Caco-2 (cell line): ENCODE results near the gene OPALIN. TPM values are rescaled to one million over a fixed set of nuclear protein-coding genes. Genes with fewer than 3 reads are reported as not detected.

Source experiments
- Bru-seq: library from RNA; stranded (reverse); fragments of 400-500 nt; gene quantifications from one replicate; lab custom pipeline; 2021; lab: Mats Ljungman, UMichigan
- BruChase-seq, 2 experiments: library from RNA; stranded (reverse); fragments of 400-500 nt; gene quantifications; one replicate each; lab custom pipeline; 2021; lab: Mats Ljungman, UMichigan
- BruUV-seq: library from RNA; stranded (reverse); fragments of 400-500 nt; replicated peaks from 2 replicates; lab custom pipeline; 2021; lab: Mats Ljungman, UMichigan
- CTCF ChIA-PET: fragments of 300-600 bp; sonication (Branson Sonifier 250); formaldehyde crosslinking; loops from one replicate; lab custom pipeline; 2022; ENCODE audit warnings: antibody characterized with exemption; lab: Charles Lee
- POLR2A ChIA-PET: fragments of 300-600 bp; sonication (Branson Sonifier 250); formaldehyde crosslinking; loops from one replicate; lab custom pipeline; 2022; ENCODE audit warnings: antibody characterized with exemption; lab: Charles Lee
- DNase-seq, 2 experiments: peaks; one replicate each; pipeline versions ENCODE4 v3.0.0 to v3.0.0-alpha.2; 2020 to 2022
- H3K27me3 ChIP-seq: replicated peaks from 2 replicates; pipeline ENCODE4 v1.6.0; 2011; ENCODE audit warnings: low read length; ENCODE audit not compliant: control insufficient read depth, insufficient read depth
- H3K36me3 ChIP-seq: 2 replicates; pipeline ENCODE4 v1.5.1; 2011; ENCODE audit warnings: low read length; ENCODE audit not compliant: control insufficient read depth, insufficient read depth
- H3K4me1 ChIP-seq: fragments of 250-450 bp; sonication (Bioruptor Pico); 2 replicates; pipeline ENCODE4 v1.5.1; 2020; ENCODE audit warnings: mild to moderate bottlenecking
- H3K4me3 ChIP-seq: 2 replicates; pipeline ENCODE4 v1.5.1; 2011; ENCODE audit warnings: low read depth, mild to moderate bottlenecking, control low read depth, low read length
- H3K9me3 ChIP-seq: fragments of 250-450 bp; sonication (Bioruptor Pico); 2 replicates; pipeline ENCODE4 v1.5.1; 2020; ENCODE audit warnings: mild to moderate bottlenecking, moderate library complexity
- H3K27ac Mint-ChIP-seq: one replicate; pipeline ENCODE4 v1.8.0; 2022; ENCODE audit warnings: mixed read lengths; ENCODE audit not compliant: unreplicated experiment
- H3K27me3 Mint-ChIP-seq: one replicate; pipeline ENCODE4 v1.8.0; 2022; ENCODE audit warnings: mixed read lengths; ENCODE audit not compliant: insufficient read depth, unreplicated experiment
- H3K36me3 Mint-ChIP-seq: one replicate; pipeline ENCODE4 v1.8.0; 2022; ENCODE audit warnings: mild to moderate bottlenecking, mixed read lengths; ENCODE audit not compliant: insufficient read depth, unreplicated experiment
- H3K4me1 Mint-ChIP-seq: one replicate; pipeline ENCODE4 v1.8.0; 2022; ENCODE audit warnings: low read depth, mixed read lengths; ENCODE audit not compliant: unreplicated experiment
- H3K4me3 Mint-ChIP-seq: one replicate; pipeline ENCODE4 v1.8.0; 2022; ENCODE audit warnings: mild to moderate bottlenecking, moderate library complexity, mixed read lengths; ENCODE audit not compliant: unreplicated experiment
- H3K9me3 Mint-ChIP-seq: one replicate; pipeline ENCODE4 v1.8.0; 2022; ENCODE audit warnings: mixed read lengths; ENCODE audit not compliant: unreplicated experiment
- intact Hi-C: fragments of 100-400 bp; cut with micrococcal nuclease; formaldehyde crosslinking; loops from one replicate; pipeline ENCODE4 v1.10.0; 2022; ENCODE audit not compliant: unreplicated experiment
- long read RNA-seq: library from polyadenylated mRNA; stranded (forward); transcript quantifications from one replicate; pipeline ENCODE4 v2.0.0, GENCODE V29; 2022
- total RNA-seq: library from RNA; stranded (reverse); gene quantifications from 2 replicates; pipeline ENCODE4 v1.2.3, GENCODE V29; 2022
- TF ChIP-seq, protein P1 (sequence below), 2 experiments: fragments of 200-600 bp in 1 of 2; IDR thresholded peaks; 1 replicate in 1 of 2; 2 replicates in 1 of 2; pipeline versions ENCODE4 v1.5.1 to v1.8.0; 2011 to 2022; ENCODE audit warnings: antibody characterized with exemption in 1 of 2, control low read depth in 1 of 2, inconsistent platforms in 1 of 2, low read depth in 1 of 2, low read length in 1 of 2, mild to moderate bottlenecking in 1 of 2, moderate library complexity in 1 of 2; ENCODE audit not compliant: insufficient read depth in 1 of 2, severe bottlenecking in 1 of 2, unreplicated experiment in 1 of 2

Gene OPALIN, protein sequence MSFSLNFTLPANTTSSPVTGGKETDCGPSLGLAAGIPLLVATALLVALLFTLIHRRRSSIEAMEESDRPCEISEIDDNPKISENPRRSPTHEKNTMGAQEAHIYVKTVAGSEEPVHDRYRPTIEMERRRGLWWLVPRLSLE
- total RNA-seq (not detected in 2 replicates), Bru-seq, nascent RNA (percentile 5 among the genes with signal in this experiment), BruChase-seq, experiment 1, labeled RNA remaining after a 2-hour chase (percentile 9 among the genes with signal in this experiment), BruChase-seq, experiment 2, labeled RNA remaining after a 6-hour chase (not detected)
- long read RNA-seq: 0 reads

DNA sequence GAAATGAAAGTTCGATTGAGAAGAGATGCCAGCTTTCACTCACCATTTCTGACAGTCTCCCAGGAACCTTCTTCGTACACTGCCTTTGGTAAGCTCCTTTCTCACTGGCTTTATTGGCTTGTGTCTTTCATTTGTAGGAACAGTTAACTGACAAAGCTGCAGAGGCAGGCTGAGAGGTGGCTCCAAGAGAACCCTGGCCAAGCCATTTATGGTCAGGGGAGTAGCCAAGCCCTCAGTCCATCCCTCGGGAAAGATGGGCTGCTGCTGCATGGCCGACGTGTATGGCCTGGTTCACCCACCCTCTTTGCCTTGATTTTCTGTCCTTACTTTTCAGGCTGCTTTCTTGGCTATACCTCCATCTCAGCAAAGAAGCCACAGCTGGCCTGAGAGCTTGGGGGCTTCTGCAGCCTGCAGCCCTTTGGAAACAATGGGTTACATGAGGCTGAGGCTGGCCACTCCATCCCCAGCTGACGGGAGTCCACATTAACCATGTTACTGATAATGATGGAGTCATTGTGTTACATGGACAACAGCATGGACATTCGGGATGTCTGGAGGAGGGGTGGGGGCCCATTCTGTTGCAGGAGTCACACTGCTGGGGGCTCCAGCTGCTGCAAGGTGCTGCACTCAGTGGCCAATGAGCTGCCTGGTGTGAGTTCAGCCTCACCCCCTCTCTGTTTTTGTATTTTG lies at the start of gene OPALIN:
Gene OPALIN (minus strand): TSS at position 152 of the 690 bp plus-strand sequence. CDS start 106 bp downstream, at position 46.
- H3K27me3 Mint-ChIP-seq: peaks cover 16% of the 10 kb centered on the region
- ChIA-PET CTCF (interaction anchor here (0.6 kb wide), 1 partner anchor 797 kb away, joined by 3 read pairs; no protein-coding TSS in a partner anchor), POLR2A (no interaction called here)
- no peaks in the 10 kb centered on the region for H3K36me3 Mint-ChIP-seq
- Histone ChIP-seq H3K4me1 (peaks cover 3% of the 10 kb centered on the region; the same call in 1 of the 2 replicates), H3K27me3 (no peaks in the 10 kb centered on the region; the same call in 1 of the 2 replicates), H3K4me3 (no peak within 1 kb of the TSS), H3K36me3 (no peaks in the 10 kb centered on the region), H3K9me3 (no peaks in the 10 kb centered on the region; the same call in 1 of the 2 replicates)
- no TSS peak for BruUV-seq
- H3K27ac Mint-ChIP-seq: no peak within 1 kb of the TSS
- H3K9me3 Mint-ChIP-seq: no peaks in the 10 kb centered on the region
- no peak within 1 kb of the TSS for H3K4me3 Mint-ChIP-seq
- intact Hi-C loops: no loop called here
- TF ChIP-seq, protein P1, sequence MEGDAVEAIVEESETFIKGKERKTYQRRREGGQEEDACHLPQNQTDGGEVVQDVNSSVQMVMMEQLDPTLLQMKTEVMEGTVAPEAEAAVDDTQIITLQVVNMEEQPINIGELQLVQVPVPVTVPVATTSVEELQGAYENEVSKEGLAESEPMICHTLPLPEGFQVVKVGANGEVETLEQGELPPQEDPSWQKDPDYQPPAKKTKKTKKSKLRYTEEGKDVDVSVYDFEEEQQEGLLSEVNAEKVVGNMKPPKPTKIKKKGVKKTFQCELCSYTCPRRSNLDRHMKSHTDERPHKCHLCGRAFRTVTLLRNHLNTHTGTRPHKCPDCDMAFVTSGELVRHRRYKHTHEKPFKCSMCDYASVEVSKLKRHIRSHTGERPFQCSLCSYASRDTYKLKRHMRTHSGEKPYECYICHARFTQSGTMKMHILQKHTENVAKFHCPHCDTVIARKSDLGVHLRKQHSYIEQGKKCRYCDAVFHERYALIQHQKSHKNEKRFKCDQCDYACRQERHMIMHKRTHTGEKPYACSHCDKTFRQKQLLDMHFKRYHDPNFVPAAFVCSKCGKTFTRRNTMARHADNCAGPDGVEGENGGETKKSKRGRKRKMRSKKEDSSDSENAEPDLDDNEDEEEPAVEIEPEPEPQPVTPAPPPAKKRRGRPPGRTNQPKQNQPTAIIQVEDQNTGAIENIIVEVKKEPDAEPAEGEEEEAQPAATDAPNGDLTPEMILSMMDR (IDR thresholded peaks at IDR 0.05; ENCODE audit: insufficient read depth in 1 of 2, low read depth in 1 of 2, low read length in 1 of 2, severe bottlenecking in 1 of 2, unreplicated experiment in 1 of 2): no peak
- peaks cover 2% of the 10 kb centered on the region for H3K4me1 Mint-ChIP-seq
- DNase-seq: no peak

DNA sequence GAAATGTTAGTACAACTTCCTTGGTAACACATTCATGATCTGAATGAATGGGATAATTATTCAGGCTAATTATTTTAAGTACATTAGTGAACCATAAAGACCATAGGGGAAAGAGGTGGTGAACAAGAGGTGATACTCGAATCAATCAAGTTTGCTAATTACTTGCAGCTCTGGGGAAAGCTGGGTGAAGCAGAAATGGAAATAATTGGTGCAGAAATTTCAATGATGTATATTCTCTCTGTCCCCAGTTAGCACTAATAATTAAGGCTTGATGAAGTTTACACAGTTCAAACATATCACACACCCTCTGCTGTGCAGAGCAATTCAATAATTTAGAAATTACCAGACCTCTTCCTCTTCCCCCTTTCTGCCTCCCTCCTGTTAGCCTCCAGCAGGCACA lies 49.4 kb upstream of the OPALIN start:
- BruUV-seq: no TSS peak

DNA sequence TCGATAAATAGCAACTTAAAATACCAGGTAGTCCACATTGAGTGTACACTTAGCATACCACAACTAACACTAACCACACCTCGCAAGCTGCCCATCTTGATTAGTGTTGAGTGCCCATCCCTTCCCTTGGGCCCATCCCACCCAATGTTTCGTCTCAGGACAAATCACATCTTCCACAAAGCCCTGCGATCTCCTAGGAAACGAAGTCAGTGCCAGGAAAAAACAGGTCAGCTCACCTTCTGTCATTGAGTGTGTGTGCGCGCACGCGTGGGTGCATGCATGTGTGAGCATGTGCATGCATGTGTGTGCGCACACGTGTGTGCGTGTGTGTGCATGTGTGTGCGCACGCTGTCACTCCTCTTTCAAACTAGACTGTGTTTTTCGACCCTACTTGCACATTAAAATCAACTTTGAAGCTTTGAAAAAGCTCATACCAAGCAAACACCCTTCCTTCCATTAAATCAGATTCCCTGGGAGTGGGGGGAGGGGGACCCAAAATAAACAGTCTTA lies 48.8 kb upstream of the OPALIN start:
- Mint-ChIP-seq H3K4me1 (no peaks in the 10 kb centered on the region), H3K27me3 (peaks cover 37% of the 10 kb centered on the region), H3K36me3 (no peaks in the 10 kb centered on the region), H3K27ac (no peak overlapping the region), H3K4me3 (no peak overlapping the region), H3K9me3 (no peaks in the 10 kb centered on the region)
- DNase-seq: no peak
- intact Hi-C loops: no loop called here
- BruUV-seq: no TSS peak
- ChIA-PET CTCF (no interaction called here), POLR2A (no interaction called here)
- Histone ChIP-seq H3K4me1 (no peaks in the 10 kb centered on the region), H3K4me3 (no peak overlapping the region), H3K9me3 (no peaks in the 10 kb centered on the region), H3K36me3 (no peaks in the 10 kb centered on the region), H3K27me3 (peaks cover under 1% of the 10 kb centered on the region)
- TF ChIP-seq, protein P1 (IDR thresholded peaks at IDR 0.05; ENCODE audit: insufficient read depth in 1 of 2, low read depth in 1 of 2, low read length in 1 of 2, severe bottlenecking in 1 of 2, unreplicated experiment in 1 of 2): no peak

More for the DNA sequence above, 49.4 kb upstream of the OPALIN start:
- TF ChIP-seq, protein P1 (IDR thresholded peaks at IDR 0.05; ENCODE audit: insufficient read depth in 1 of 2, low read depth in 1 of 2, low read length in 1 of 2, severe bottlenecking in 1 of 2, unreplicated experiment in 1 of 2): no peak
- intact Hi-C loops: no loop called here
- Mint-ChIP-seq H3K27me3 (peaks cover 36% of the 10 kb centered on the region), H3K4me3 (no peak overlapping the region), H3K27ac (no peak overlapping the region), H3K9me3 (no peaks in the 10 kb centered on the region), H3K36me3 (no peaks in the 10 kb centered on the region), H3K4me1 (no peaks in the 10 kb centered on the region)
- DNase-seq: no peak
- H3K27me3 ChIP-seq: no peaks in the 10 kb centered on the region; the same call in 1 of the 2 replicates
- CTCF ChIA-PET: no interaction called here
- H3K4me1 ChIP-seq: no peaks in the 10 kb centered on the region
- POLR2A ChIA-PET: no interaction called here
- no peaks in the 10 kb centered on the region for H3K36me3 ChIP-seq
- no peak overlapping the region for H3K4me3 ChIP-seq
- no peaks in the 10 kb centered on the region for H3K9me3 ChIP-seq
